GM23248 (cell line): Measurements from ENCODE around the gene CRTC3. TPM values are rescaled to one million over a fixed set of nuclear protein-coding genes. Genes with fewer than 3 reads are reported as not detected.

Experiments
- DNase-seq: peaks from one replicate; pipeline ENCODE4 v3.0.0-alpha.2; 2015
- H2AFZ ChIP-seq: fragments of 200-600 bp; sonication (generic); 2 replicates; pipeline ENCODE4 v1.6.1; 2016; ENCODE audit warnings: antibody characterized with exemption
- H3F3A ChIP-seq: fragments of 200-600 bp; sonication (generic); 2 replicates; pipeline ENCODE4 v1.6.1; 2016; ENCODE audit warnings: mild to moderate bottlenecking, antibody characterized with exemption, mixed run types; ENCODE audit not compliant: insufficient read depth
- H3K27ac ChIP-seq: fragments of 200-600 bp; sonication (generic); 2 replicates; pipeline ENCODE4 v1.5.1; 2016; ENCODE audit warnings: mild to moderate bottlenecking
- H3K27me3 ChIP-seq: fragments of 200-600 bp; sonication (generic); replicated peaks from 2 replicates; pipeline ENCODE4 v1.6.1; 2016; ENCODE audit warnings: mild to moderate bottlenecking; ENCODE audit not compliant: insufficient read depth
- H3K36me3 ChIP-seq: fragments of 200-600 bp; sonication (generic); 2 replicates; pipeline ENCODE4 v1.6.1; 2016; ENCODE audit warnings: low read depth, mild to moderate bottlenecking
- H3K4me1 ChIP-seq: fragments of 200-600 bp; sonication (generic); 2 replicates; pipeline ENCODE4 v1.6.1; 2016; ENCODE audit warnings: mild to moderate bottlenecking; ENCODE audit not compliant: insufficient read depth
- H3K4me2 ChIP-seq: fragments of 200-600 bp; sonication (generic); one replicate; pipeline ENCODE4 v1.6.1; 2016; ENCODE audit warnings: mild to moderate bottlenecking; ENCODE audit not compliant: unreplicated experiment
- H3K4me3 ChIP-seq: fragments of 200-600 bp; sonication (generic); 2 replicates; pipeline ENCODE4 v1.5.1; 2016; ENCODE audit warnings: mild to moderate bottlenecking
- H3K79me2 ChIP-seq: fragments of 200-600 bp; sonication (generic); 2 replicates; pipeline ENCODE4 v1.6.1; 2016; ENCODE audit warnings: mild to moderate bottlenecking; ENCODE audit not compliant: insufficient read depth
- H3K9ac ChIP-seq: fragments of 200-600 bp; sonication (generic); 2 replicates; pipeline ENCODE4 v1.6.1; 2016; ENCODE audit warnings: mild to moderate bottlenecking
- H3K9me2 ChIP-seq: fragments of 200-600 bp; sonication (generic); 2 replicates; pipeline ENCODE4 v1.6.1; 2016; ENCODE audit warnings: mixed run types, mild to moderate bottlenecking, moderate library complexity; ENCODE audit not compliant: insufficient read depth
- H3K9me3 ChIP-seq: fragments of 200-600 bp; sonication (generic); one replicate; pipeline ENCODE4 v1.6.1; 2017; ENCODE audit warnings: low read depth
- H4K20me1 ChIP-seq: fragments of 200-600 bp; sonication (generic); 2 replicates; pipeline ENCODE4 v1.6.0; 2016; ENCODE audit not compliant: insufficient read depth
- EZH2 ChIP-seq: fragments of 200-600 bp; sonication (generic); IDR thresholded peaks from 2 replicates; pipeline ENCODE4 v1.6.1; 2018; ENCODE audit warnings: antibody characterized with exemption, mild to moderate bottlenecking; ENCODE audit not compliant: insufficient read depth, poor library complexity, severe bottlenecking
- EZH2phosphoT487 ChIP-seq: fragments of 200-600 bp; sonication (generic); IDR thresholded peaks from 2 replicates; pipeline ENCODE4 v1.6.1; 2018; ENCODE audit warnings: antibody characterized with exemption, moderate library complexity, mild to moderate bottlenecking, low read depth; ENCODE audit not compliant: insufficient read depth
- WGBS, 2 experiments: methylation state at CpG; one replicate each; pipeline ENCODE4 v1.1.6; 2015 to 2017; ENCODE audit warnings: low lambda C conversion rate in 2 of 2, low coverage in 1 of 2; ENCODE audit errors: missing lambda C conversion rate in 2 of 2; 5-methylcytosine and 5-hydroxymethylcytosine counted together
- in situ Hi-C: fragments of 300-500 bp; cut with MboI; formaldehyde crosslinking; loops from 2 replicates; pipeline ENCODE4 v1.15.0; 2020
- polyA plus RNA-seq: library from polyadenylated mRNA; unstranded; fragments of >200 nt; fragmentation: Nextera tagmentation; extraction: Ambion mirVana; gene quantifications from 2 replicates; pipeline ENCODE4 v1.2.1, GENCODE V29; 2016
- total RNA-seq: library from RNA; depleted of rRNA; stranded (reverse); fragments of >200 nt; shearing (Covaris generic); gene quantifications from 2 replicates; pipeline ENCODE4 v1.2.3, GENCODE V29; 2014

The CRTC3 gene
- total and polyA plus RNA-seq, 2 experiments from 2014 or later: 18.1 to 18.6 TPM

GRCh38 chr15:90637693-90638092 lies 108.0 kb downstream of the CRTC3 start:
- Histone ChIP-seq H3K4me2 (no peak overlapping the region), H3K9me2 (no peaks in the 10 kb centered on the region), H3K27ac (no peak overlapping the region), H4K20me1 (no peaks in the 10 kb centered on the region), H3K27me3 (no peaks in the 10 kb centered on the region), H2AFZ (no peak overlapping the region), H3K79me2 (no peaks in the 10 kb centered on the region), H3K9me3 (no peaks in the 10 kb centered on the region), H3K36me3 (peaks cover 25% of the 10 kb centered on the region), H3K9ac (no peak overlapping the region), H3K4me3 (no peak overlapping the region), H3K4me1 (no peaks in the 10 kb centered on the region), H3F3A (no peaks in the 10 kb centered on the region)
- in situ Hi-C loops: no loop called here
- no peak for TF ChIP-seq EZH2phosphoT487
- TF ChIP-seq EZH2: no peak
- WGBS, 2 experiments: 69% methylated on average over 6 of the region's 6 CpGs
- no peak for DNase-seq

DNA sequence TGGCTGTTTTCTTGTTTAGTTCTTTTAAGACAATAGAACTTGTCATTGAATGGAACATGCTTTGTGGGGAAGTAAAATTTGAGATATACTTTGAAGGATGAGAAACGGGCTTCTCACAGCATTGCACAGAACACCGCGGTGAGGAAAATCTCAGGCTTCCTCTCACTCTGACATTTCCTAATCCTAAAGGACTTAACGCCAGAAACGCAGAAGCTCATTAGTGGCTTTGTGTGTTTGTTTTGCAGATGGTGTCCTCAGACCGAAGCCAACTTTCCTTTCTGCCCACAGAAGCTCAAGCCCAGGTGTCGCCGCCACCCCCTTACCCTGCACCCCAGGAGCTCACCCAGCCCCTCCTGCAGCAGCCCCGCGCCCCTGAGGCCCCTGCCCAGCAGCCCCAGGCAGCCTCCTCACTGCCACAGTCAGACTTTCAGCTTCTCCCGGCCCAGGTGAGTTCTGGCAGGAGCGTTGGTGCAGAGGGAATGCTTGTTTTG lies 108.5 kb downstream of the CRTC3 start:
- no peak for DNase-seq
- Histone ChIP-seq H3K9me2 (no peaks in the 10 kb centered on the region), H3K4me1 (no peaks in the 10 kb centered on the region), H3K9ac (no peak overlapping the region), H3K79me2 (no peaks in the 10 kb centered on the region), H3K4me3 (no peak overlapping the region), H3K27ac (no peak overlapping the region), H3K27me3 (no peaks in the 10 kb centered on the region), H3F3A (no peaks in the 10 kb centered on the region), H3K9me3 (no peaks in the 10 kb centered on the region), H4K20me1 (no peaks in the 10 kb centered on the region), H3K36me3 (peaks cover 19% of the 10 kb centered on the region), H3K4me2 (no peak overlapping the region), H2AFZ (no peak overlapping the region)
- TF ChIP-seq EZH2phosphoT487 (no peak), EZH2 (no peak)
- 68 to 69% methylated on average over 11 to 12 of the region's 12 CpGs for WGBS, 2 experiments
- in situ Hi-C loops: no loop called here

GRCh38 chr15:90638963-90639362 lies 109.2 kb downstream of the CRTC3 start:
- Histone ChIP-seq H2AFZ (no peak overlapping the region), H3K27ac (no peak overlapping the region), H4K20me1 (no peaks in the 10 kb centered on the region), H3F3A (no peaks in the 10 kb centered on the region), H3K9me2 (no peaks in the 10 kb centered on the region), H3K9me3 (no peaks in the 10 kb centered on the region), H3K9ac (no peak overlapping the region), H3K4me2 (no peak overlapping the region), H3K27me3 (no peaks in the 10 kb centered on the region), H3K4me3 (no peak overlapping the region), H3K36me3 (peaks cover 14% of the 10 kb centered on the region; the same call in 1 of the 2 replicates), H3K79me2 (no peaks in the 10 kb centered on the region), H3K4me1 (no peaks in the 10 kb centered on the region)
- WGBS, 2 experiments: 91% methylated on average over 11 of the region's 11 CpGs
- DNase-seq: no peak
- in situ Hi-C loops: no loop called here
- TF ChIP-seq EZH2: no peak
- TF ChIP-seq EZH2phosphoT487: no peak

- no peak for DNase-seq
Observed at GRCh38 chr15:90640862-90641261, 111.1 kb downstream of the CRTC3 start.

More at GRCh38 chr15:90640862-90641261, 111.1 kb downstream of the CRTC3 start:
- Histone ChIP-seq H3K9me2 (no peaks in the 10 kb centered on the region), H3K9ac (no peak overlapping the region), H3K36me3 (no peaks in the 10 kb centered on the region), H4K20me1 (no peaks in the 10 kb centered on the region), H3K27me3 (no peaks in the 10 kb centered on the region), H3K79me2 (no peaks in the 10 kb centered on the region), H3K4me3 (no peak overlapping the region), H2AFZ (no peak overlapping the region), H3K9me3 (no peaks in the 10 kb centered on the region), H3F3A (no peaks in the 10 kb centered on the region), H3K4me2 (no peak overlapping the region), H3K27ac (no peak overlapping the region), H3K4me1 (no peaks in the 10 kb centered on the region)
- WGBS, 2 experiments: 99 to 100% methylated on average over 8 of the region's 8 CpGs
- in situ Hi-C loops: no loop called here
- TF ChIP-seq EZH2phosphoT487: no peak
- no peak for TF ChIP-seq EZH2
